ENCODE measurements around the gene DHDDS. TPM values are rescaled to one million over a fixed set of nuclear protein-coding genes. Genes with fewer than 3 reads are reported as not detected.
"Not testable (repeated sequence)": the region's sequence is repeated elsewhere in the genome, so short reads cannot be mapped to it uniquely, and the experiment has no call there.

DHDDS gene
- total RNA-seq (21.8 TPM), polyA plus RNA-seq (ENCODE audit: insufficient read depth in 1 of 8, insufficient read length in 8 of 8, low replicate concordance in 1 of 8) (10 to 100 TPM; 16.2 to 28.5 (median 21.3) TPM)
- long read RNA-seq, donor 1, partial matches to known transcripts = 0 of 1 reads
- long read RNA-seq, donor 1, other reads (novel, unspliced or antisense) = 0 of 1 reads
- long read RNA-seq, donor 2, partial matches to known transcripts = 0 of 2 reads
- long read RNA-seq, donor 2, other reads (novel, unspliced or antisense) = 0 of 2 reads
- long read RNA-seq, donor 3, partial matches to known transcripts = 0 of 5 reads
- long read RNA-seq, donor 3, other reads (novel, unspliced or antisense) = 0 of 5 reads
- long read RNA-seq, donor 4, partial matches to known transcripts = 0 of 2 reads
- long read RNA-seq, donor 4, other reads (novel, unspliced or antisense) = 0 of 2 reads
- long read RNA-seq, donor 5, partial matches to known transcripts = 5 of 15 reads
- long read RNA-seq, donor 5, other reads (novel, unspliced or antisense) = 0 of 15 reads
- long read RNA-seq, donor 6, partial matches to known transcripts = 0 of 4 reads
- long read RNA-seq, donor 6, other reads (novel, unspliced or antisense) = 0 of 4 reads
- long read RNA-seq, donor 7, partial matches to known transcripts = 0 of 3 reads
- long read RNA-seq, donor 7, other reads (novel, unspliced or antisense) = 0 of 3 reads
- long read RNA-seq, donor 8, partial matches to known transcripts = 0 of 1 reads
- long read RNA-seq, donor 8, other reads (novel, unspliced or antisense) = 0 of 1 reads
- long read RNA-seq, donor 9, partial matches to known transcripts = 0 of 4 reads
- long read RNA-seq, donor 9, other reads (novel, unspliced or antisense) = 0 of 4 reads
- long read RNA-seq, donor 10, partial matches to known transcripts = 0 of 5 reads
- long read RNA-seq, donor 10, other reads (novel, unspliced or antisense) = 0 of 5 reads
- long read RNA-seq, donor 11, partial matches to known transcripts = 0 of 3 reads
- long read RNA-seq, donor 11, other reads (novel, unspliced or antisense) = 0 of 3 reads

- H3K27me3 ChIP-seq (ENCODE audit: control insufficient read depth, insufficient read depth, low read length) = peaks cover 5% of the 10 kb centered on the region
- H3K9me3 ChIP-seq (replicated peaks; ENCODE audit: control insufficient read depth, low read depth, low read length) = no peaks in the 10 kb centered on the region
- peak within 1 kb of the TSS; percentile 87 for H3K27ac ChIP-seq (ENCODE audit: low read length)
- peaks cover 10% of the 10 kb centered on the region for H3K36me3 ChIP-seq (ENCODE audit: control insufficient read depth, insufficient read depth, low read length)
- H3K4me1 ChIP-seq (ENCODE audit: control insufficient read depth, insufficient read depth, low read length) = peaks cover 11% of the 10 kb centered on the region
- WGBS (ENCODE audit: insufficient coverage) = under 1% methylated on average over 45 of the region's 45 CpGs
- peak within 1 kb of the TSS; percentile 69 for H3K4me3 ChIP-seq (ENCODE audit: low read length)
- DNase-seq = peak; percentile 99
These were observed at the start of gene DHDDS for GRCh38 chr1:26431979-26432695. TSS of gene DHDDS (plus strand) at chr1:26432321. CDS start at chr1:26432946, 625 bp downstream.

- no CpG with 5 or more reads among the region's 3 CpGs for WGBS (ENCODE audit: insufficient coverage)
- no peak for DNase-seq
- Histone ChIP-seq H3K36me3 (ENCODE audit: control insufficient read depth, insufficient read depth, low read length) (no peaks in the 10 kb centered on the region), H3K4me1 (ENCODE audit: control insufficient read depth, insufficient read depth, low read length) (no peaks in the 10 kb centered on the region), H3K27me3 (ENCODE audit: control insufficient read depth, insufficient read depth, low read length) (peaks cover 6% of the 10 kb centered on the region), H3K27ac (ENCODE audit: low read length) (no peak overlapping the region), H3K4me3 (ENCODE audit: low read length) (no peak overlapping the region), H3K9me3 (replicated peaks; ENCODE audit: control insufficient read depth, low read depth, low read length) (no peaks in the 10 kb centered on the region)
These were observed 48.0 kb upstream of the DHDDS start for GRCh38 chr1:26384076-26384475.

GRCh38 chr1:26385063-26385462 is 47.1 kb upstream of the DHDDS start:
- H3K4me3 ChIP-seq (ENCODE audit: low read length); H3K4me1 ChIP-seq (ENCODE audit: control insufficient read depth, insufficient read depth, low read length); DNase-seq; H3K9me3 ChIP-seq (replicated peaks; ENCODE audit: control insufficient read depth, low read depth, low read length); H3K27me3 ChIP-seq (ENCODE audit: control insufficient read depth, insufficient read depth, low read length); H3K27ac ChIP-seq (ENCODE audit: low read length); H3K36me3 ChIP-seq (ENCODE audit: control insufficient read depth, insufficient read depth, low read length): not testable (repeated sequence)
- no CpG with 5 or more reads among the region's 3 CpGs for WGBS (ENCODE audit: insufficient coverage)

DNA sequence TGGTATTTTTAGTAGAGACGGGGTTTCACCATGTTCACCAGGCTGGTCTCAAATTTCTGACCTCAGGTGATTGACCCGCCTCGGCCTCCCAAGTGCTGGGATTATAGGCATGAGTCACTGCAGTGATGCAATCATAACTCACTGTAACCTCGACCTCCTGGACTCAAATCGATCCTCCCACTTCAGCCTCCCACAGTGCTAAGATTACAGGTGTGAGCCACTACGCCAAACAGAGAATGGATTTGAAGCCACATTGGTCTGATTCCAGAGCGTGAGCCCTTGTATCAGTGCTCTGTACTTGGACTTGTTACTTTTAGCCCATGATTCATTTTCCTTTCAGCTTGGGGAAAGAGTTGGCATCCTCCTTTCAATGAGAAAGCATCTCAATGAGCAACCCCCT is 44.7 kb upstream of the DHDDS start:
- Histone ChIP-seq H3K4me1 (ENCODE audit: control insufficient read depth, insufficient read depth, low read length) (no peaks in the 10 kb centered on the region), H3K27ac (ENCODE audit: low read length) (no peak overlapping the region), H3K36me3 (ENCODE audit: control insufficient read depth, insufficient read depth, low read length) (no peaks in the 10 kb centered on the region), H3K4me3 (ENCODE audit: low read length) (no peak overlapping the region), H3K9me3 (replicated peaks; ENCODE audit: control insufficient read depth, low read depth, low read length) (no peaks in the 10 kb centered on the region), H3K27me3 (ENCODE audit: control insufficient read depth, insufficient read depth, low read length) (peaks cover 4% of the 10 kb centered on the region)
- WGBS (ENCODE audit: insufficient coverage) = 69% methylated on average over 4 of the region's 7 CpGs
- DNase-seq = no peak

DNA sequence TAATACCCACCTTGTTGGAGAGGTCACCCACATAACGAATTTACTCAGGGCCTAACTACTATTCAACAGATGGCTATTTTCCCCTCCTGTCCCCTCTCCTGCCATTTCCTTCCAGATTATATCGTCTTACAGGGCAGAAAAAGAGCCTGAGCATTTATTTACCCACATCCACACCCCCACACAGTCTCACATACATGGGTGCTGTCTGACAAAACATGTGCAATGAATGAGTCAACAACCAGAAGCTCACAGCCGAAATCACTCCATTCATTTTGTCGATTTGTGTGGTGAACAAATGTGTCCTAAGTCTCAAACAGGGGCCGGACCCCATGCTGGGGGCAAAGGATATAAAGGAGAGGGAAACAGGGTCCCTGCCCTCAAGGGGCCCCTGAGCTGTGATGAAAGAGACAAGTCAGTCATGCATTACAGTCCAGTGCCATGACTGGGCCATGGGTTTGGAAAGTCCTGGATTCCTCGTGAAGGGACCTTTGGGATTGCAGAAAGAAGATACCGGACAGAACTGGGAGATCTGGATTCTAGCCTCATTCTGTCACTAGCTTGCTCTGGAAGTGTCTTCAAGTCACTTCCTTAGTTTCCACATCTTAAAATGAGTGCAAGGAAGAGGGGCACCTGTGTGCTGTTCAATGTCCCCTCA is 43.2 kb upstream of the DHDDS start:
- Histone ChIP-seq H3K27ac (ENCODE audit: low read length) (no peak overlapping the region), H3K9me3 (replicated peaks; ENCODE audit: control insufficient read depth, low read depth, low read length) (no peaks in the 10 kb centered on the region), H3K27me3 (ENCODE audit: control insufficient read depth, insufficient read depth, low read length) (peaks cover 4% of the 10 kb centered on the region), H3K4me3 (ENCODE audit: low read length) (no peak overlapping the region), H3K36me3 (ENCODE audit: control insufficient read depth, insufficient read depth, low read length) (no peaks in the 10 kb centered on the region), H3K4me1 (ENCODE audit: control insufficient read depth, insufficient read depth, low read length) (no peaks in the 10 kb centered on the region)
- WGBS (ENCODE audit: insufficient coverage) = 71% methylated on average over 7 of the region's 7 CpGs
- DNase-seq = no peak

- H3K27me3 ChIP-seq (ENCODE audit: control insufficient read depth, insufficient read depth, low read length) = peaks cover 2% of the 10 kb centered on the region
- H3K4me1 ChIP-seq (ENCODE audit: control insufficient read depth, insufficient read depth, low read length) = no peaks in the 10 kb centered on the region
- no peak overlapping the region for H3K4me3 ChIP-seq (ENCODE audit: low read length)
- no peaks in the 10 kb centered on the region for H3K36me3 ChIP-seq (ENCODE audit: control insufficient read depth, insufficient read depth, low read length)
- no peak for DNase-seq
- H3K27ac ChIP-seq (ENCODE audit: low read length) = no peak overlapping the region
- 90% methylated on average over 2 of the region's 4 CpGs for WGBS (ENCODE audit: insufficient coverage)
- no peaks in the 10 kb centered on the region for H3K9me3 ChIP-seq (replicated peaks; ENCODE audit: control insufficient read depth, low read depth, low read length)
These were observed 42.4 kb upstream of the DHDDS start for GRCh38 chr1:26389604-26390247.

GRCh38 chr1:26391450-26391849 is 40.7 kb upstream of the DHDDS start:
- no peak overlapping the region for H3K4me3 ChIP-seq (ENCODE audit: low read length)
- no peaks in the 10 kb centered on the region for H3K9me3 ChIP-seq (replicated peaks; ENCODE audit: control insufficient read depth, low read depth, low read length)
- H3K27ac ChIP-seq (ENCODE audit: low read length) = no peak overlapping the region
- 13% methylated on average over 3 of the region's 3 CpGs for WGBS (ENCODE audit: insufficient coverage)
- no peak for DNase-seq
- H3K4me1 ChIP-seq (ENCODE audit: control insufficient read depth, insufficient read depth, low read length) = no peaks in the 10 kb centered on the region
- peaks cover 2% of the 10 kb centered on the region for H3K27me3 ChIP-seq (ENCODE audit: control insufficient read depth, insufficient read depth, low read length)
- H3K36me3 ChIP-seq (ENCODE audit: control insufficient read depth, insufficient read depth, low read length) = no peaks in the 10 kb centered on the region

DNA sequence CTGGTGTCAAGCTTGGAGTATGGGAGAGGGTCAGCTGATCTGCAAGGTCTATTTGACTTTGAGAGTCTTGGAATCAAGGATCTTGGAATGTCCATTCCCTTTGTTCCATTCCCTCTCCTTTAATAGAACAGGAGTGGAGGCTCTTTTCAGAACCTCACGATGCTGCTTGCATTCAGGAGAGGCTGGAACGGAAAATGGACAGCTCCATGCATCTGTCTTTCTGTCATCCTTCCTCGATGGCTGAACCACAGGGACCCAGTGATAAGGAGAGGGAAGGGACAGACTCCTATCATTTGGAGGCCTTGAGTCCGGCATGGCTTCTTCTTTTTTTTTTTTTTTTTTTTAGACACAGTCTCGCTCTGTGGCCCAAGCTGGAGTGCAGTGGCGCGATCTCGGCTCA is 36.4 kb upstream of the DHDDS start:
- Histone ChIP-seq H3K4me3 (ENCODE audit: low read length) (no peak overlapping the region), H3K36me3 (ENCODE audit: control insufficient read depth, insufficient read depth, low read length) (no peaks in the 10 kb centered on the region), H3K4me1 (ENCODE audit: control insufficient read depth, insufficient read depth, low read length) (no peaks in the 10 kb centered on the region), H3K27me3 (ENCODE audit: control insufficient read depth, insufficient read depth, low read length) (no peaks in the 10 kb centered on the region), H3K9me3 (replicated peaks; ENCODE audit: control insufficient read depth, low read depth, low read length) (no peaks in the 10 kb centered on the region), H3K27ac (ENCODE audit: low read length) (no peak overlapping the region)
- 84% methylated on average over 4 of the region's 8 CpGs for WGBS (ENCODE audit: insufficient coverage)
- no peak for DNase-seq

- H3K27me3 ChIP-seq (ENCODE audit: control insufficient read depth, insufficient read depth, low read length) = peaks cover 4% of the 10 kb centered on the region
- DNase-seq = no peak
- H3K4me3 ChIP-seq (ENCODE audit: low read length) = no peak overlapping the region
- H3K9me3 ChIP-seq (replicated peaks; ENCODE audit: control insufficient read depth, low read depth, low read length) = no peaks in the 10 kb centered on the region
- no peaks in the 10 kb centered on the region for H3K36me3 ChIP-seq (ENCODE audit: control insufficient read depth, insufficient read depth, low read length)
- no peaks in the 10 kb centered on the region for H3K4me1 ChIP-seq (ENCODE audit: control insufficient read depth, insufficient read depth, low read length)
- H3K27ac ChIP-seq (ENCODE audit: low read length) = no peak overlapping the region
- WGBS (ENCODE audit: insufficient coverage) = 100% methylated on average over 1 of the region's 3 CpGs
These were observed 33.1 kb upstream of the DHDDS start for GRCh38 chr1:26399034-26399433.

All from muscle of leg (tissue), 16 donors.